ENCODE data around the gene HSBP1L1.

The HSBP1L1 gene

DNA sequence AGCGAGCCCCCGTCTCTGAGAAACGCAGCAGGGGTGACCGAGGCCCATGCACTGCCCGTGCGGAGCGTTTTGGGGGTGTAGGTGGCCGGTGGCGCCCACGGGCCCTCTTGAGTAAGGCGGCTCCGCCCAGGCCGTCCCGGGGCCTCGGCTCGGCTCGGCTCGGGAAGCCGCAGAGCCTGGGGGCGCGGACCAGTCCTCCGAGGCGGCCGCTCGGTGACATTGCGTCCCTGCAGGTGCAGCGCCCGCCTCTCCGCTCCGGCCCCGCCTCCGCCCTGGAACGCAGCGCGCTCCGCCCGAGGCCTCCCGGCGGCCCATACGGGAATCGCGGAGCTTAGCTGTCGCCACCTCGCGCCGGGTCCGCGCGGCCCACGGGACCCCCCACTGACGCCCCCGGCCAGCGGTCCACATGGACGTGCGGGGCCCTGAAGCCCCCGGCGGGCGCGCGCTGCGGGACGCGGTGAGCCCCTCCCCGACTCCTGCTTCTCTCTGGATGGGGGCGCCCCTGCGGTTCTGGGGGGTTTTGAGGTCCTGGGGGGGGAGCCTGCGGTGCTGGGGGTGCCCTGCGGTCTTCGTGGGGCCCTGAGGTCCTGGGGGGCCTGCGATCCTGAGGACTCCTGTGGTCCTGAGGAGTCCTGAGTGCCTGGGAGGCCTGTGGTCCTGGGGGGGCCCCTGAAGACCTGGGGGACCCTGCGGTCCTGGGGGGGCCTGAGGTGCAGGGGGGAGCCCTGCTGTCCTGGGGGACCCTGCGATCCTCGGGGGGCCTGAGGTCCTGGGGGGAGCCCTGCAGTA, at the start of gene HSBP1L1:
HSBP1L1 (plus strand) TSS at position 314 of the 789 bp plus-strand sequence; CDS start at position 407, 93 bp downstream.
- DNase-seq (ENCODE audit: low read depth in 4 of 4, low spot score in 1 of 4) = peak in 2 of 4 experiments; percentile 53 to 63

DNA sequence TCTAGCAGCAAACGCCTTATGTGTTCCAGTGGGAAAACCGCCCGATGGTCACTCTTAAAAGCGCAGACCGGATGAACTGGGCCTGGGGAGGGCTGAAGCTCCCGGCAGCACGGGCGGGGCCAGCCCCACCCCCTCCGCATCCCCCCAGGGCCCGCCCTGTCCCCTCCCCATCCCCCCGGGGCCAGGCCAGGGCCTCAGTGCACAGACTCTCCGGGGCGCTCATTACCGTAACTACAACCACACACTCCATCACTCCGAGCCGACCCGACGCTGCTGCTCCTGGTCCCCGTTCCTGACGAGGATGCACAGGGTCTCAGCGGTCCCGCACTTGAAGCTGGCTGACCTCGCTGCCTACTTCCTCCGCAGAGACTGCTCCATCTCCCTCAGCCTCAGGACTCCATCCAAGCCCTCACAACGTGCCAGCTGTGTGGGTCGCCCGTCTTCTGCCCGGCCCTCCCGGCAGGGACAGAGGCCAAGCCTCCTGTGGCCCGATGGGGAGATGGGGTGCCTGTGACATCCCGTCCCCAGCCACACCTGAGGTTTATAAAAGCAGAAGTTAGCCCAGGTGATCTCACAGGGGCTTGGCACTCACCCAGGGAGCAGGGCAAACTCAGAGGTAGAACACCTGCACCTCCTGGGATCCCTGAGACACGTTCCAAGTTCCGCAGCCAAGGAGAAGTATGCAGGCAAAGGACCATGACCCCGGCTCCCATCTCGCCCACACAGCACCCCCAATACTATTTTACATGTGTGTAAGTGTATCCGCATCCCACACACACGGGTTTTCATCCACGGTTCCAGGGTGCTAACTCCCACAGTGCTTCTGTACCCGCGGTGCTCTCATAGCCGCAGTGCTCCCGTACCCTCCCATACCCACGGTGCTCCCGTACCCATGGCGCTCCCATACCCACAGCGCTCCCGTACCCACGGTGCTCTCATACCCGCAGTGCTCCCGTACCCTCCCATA, 49.0 kb upstream of the HSBP1L1 start:
- no peak for DNase-seq (ENCODE audit: low read depth in 4 of 4, low spot score in 1 of 4)

DNA sequence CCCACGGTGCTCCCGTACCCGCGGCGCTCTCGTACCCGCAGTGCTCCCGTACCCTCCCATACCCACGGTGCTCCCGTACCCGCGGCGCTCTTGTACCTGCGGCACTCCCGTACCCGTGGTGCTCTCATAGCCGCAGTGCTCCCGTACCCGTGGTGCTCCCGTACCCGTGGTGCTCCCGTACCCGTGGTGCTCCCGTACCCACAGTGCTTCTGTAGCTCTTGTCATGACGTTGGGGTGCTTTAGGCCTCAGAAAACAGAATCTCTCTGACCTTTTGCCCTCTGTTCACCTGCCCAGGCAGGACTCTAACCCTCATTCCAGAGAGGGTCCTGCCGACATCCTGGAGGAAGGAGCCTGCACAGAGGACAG, 48.3 kb upstream of the HSBP1L1 start:
- no peak for DNase-seq (ENCODE audit: low read depth in 4 of 4, low spot score in 1 of 4)

DNA sequence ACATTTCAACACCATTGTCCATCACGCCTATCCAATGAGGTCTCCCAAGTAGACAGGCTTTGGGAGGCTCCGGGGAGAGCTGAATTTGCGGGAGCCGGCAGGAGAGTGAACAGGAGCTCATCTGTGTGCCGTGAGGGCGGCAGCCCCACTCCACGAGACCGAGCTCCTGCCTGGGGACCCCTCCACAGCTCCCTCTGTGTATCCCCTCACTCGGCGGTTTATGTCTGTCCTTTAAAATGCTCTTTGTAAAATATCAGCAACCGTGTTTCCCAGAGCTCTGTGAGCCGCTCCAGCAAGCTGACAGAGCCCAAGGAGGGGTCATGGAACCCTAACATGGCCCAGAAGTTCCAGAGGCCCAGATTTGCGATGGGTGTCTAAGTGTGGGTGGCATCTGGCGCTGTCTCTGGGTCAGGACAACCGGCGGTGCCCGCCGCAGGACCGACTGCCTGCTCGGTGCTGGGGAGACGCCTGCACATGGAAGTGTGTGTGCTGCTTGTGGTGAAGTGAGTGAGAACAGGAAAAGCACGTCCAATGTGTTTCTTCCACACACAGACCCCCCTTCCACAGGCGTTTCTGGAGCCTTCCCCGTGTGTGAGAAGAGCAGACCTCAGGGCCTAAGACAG, 47.8 kb upstream of the HSBP1L1 start:
- no peak for DNase-seq (ENCODE audit: low read depth in 4 of 4, low spot score in 1 of 4)

DNA sequence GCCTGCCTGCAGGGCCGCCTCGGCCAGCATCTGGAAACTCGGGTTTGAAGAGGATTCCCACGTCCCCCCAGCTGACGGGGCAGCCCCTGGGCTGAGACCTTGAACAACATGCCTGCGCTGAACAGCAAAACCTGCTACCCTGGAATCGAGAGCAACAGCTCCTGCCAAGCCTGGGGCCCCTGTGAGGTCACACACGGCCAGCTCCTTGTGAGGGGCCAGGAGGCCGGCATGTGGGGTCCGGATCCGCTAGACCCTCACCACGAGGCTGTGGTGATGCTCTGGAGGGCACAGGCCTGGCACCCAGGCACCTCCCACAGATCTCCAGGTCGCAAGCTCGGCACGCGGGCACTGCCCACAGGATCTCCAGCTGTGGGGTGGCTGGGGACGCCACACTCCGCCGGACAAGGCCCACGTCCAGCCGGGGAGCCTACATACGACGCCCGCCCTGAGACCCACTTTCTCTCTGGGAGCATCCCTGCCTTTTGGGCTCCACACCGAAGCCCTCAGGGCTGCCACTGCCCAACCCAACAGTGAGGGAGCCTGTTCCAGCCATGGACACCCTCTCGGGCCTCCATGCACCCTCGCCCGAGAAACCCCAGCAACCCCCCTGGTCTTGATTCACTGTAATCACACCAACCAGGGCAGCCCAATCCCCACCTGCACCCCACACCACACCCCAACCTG, 47.1 kb upstream of the HSBP1L1 start:
- DNase-seq (ENCODE audit: low read depth in 4 of 4, low spot score in 1 of 4) = no peak

DNA sequence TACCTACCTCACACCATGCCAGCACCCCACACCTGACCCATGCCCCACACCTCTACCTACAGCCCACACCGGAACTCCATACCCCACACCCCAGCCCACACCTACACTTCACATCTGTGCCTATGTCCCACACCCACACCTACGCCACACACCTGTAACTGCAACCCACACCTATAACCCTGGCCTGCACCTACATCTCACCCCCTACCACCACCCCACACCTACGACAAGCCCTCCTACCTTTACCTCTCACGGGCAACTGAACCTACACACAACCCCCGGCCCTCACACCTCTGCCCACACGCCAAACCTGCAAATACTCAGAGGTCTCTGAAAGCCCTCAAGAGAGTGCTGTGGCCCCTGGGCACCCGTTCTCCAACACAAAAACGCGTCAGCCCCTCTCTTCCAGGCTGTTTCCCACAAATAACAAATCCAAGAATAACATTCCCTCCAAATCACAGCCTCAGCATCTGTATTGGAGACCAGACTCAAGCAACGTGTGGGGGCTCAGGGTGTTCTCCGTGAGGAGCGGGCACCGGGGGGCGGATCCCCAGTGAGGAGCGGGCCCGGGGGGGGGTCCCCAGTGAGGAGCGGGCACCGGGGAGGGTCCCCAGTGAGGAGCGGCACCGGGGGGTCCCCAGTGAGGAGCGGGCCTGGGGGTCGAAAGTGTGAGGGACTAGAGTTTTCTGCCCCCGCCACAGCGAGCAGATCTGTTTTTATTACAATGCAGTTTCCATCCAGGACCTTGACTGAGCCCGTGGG, 46.4 kb upstream of the HSBP1L1 start:
- DNase-seq (ENCODE audit: low read depth in 4 of 4, low spot score in 1 of 4) = no peak

DNA sequence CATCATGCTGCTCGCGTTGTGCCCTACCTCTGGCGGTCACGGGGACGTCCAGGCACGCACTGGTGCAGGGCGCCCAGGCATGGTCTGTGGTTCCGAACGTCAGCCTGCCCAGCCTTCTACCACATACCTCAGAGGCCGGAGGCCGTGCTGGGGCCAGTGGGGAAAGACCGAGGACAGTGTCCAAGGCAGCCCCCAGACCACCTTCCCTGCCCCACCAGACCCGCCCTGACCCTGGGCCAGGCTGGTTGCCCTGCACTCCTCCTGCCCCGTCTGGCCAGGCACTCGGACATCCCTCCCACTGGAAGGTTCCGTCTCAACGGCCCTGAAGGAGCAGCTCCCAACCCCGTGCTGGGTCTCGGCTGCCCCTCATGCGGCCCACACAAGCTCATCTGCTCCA, 45.8 kb upstream of the HSBP1L1 start:
- no peak for DNase-seq (ENCODE audit: low read depth in 4 of 4, low spot score in 1 of 4)

DNA sequence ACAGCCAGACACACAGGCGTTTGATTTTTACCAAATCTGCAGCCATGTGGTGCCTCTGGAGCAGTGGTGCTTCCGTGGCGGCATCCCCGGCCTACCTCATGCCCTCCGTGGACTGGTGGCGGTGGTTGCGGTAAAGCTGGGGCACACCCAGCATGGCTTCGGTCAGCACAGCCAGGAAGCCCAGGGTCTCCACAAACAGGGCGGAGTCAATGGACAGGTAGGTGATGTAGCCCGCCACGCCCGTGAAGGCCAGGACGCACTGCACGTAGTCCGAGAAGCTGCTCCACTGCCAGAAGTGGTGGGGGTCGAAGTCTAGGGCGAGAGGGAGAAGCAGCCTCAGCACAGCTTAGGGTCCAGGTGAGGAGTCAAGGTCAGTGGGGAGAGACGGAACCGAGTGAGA, 45.4 kb upstream of the HSBP1L1 start:
- DNase-seq (ENCODE audit: low read depth in 4 of 4, low spot score in 1 of 4) = no peak

DNA sequence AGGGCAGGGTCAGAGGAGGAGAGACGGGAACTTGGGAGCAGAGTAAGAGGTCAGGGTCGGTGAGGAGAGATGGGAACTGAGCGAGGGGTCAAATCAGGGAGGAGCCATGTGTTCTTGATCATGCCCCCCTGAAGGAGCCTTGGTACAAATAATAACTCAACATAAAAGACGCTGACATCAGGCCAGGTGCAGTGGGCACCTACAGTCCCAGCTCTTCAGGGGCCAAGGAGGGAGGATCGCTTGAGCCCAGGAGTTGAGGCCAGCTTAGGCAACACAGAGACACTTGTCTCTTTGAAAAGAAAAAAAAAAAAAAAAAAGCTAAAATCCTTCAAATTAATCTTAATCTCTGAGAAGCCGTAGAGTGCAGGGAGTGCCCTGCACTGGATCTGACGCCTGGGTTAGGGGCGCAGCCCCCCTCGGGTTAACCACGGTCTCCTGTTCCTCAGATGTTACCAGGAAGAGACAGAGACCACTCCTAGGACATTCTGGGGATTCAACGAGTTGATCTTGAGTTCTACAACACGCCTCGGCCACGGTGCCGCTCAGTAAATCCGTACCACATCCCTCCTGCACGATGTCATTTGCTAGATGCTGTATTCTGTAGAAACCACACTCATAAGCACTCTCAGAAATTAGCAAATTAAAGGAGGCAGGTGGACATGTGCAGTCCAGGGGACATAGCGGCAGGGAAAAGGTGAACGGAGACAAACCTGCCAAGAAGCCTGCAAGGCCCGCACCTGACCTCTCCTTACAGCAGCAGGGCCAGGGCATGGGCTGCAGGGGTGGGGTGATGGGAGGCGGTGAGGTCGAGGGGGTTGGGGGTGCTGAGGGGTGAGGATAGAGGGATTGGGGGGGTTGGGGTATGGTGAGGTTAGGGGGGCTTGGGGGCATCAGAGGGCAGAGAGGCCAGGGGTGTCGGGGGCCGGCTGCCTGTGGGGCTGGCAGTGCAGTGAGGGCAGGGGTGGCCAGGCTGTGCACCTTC, 42.2 kb upstream of the HSBP1L1 start:
- no peak for DNase-seq (ENCODE audit: low read depth in 4 of 4, low spot score in 1 of 4)

DNA sequence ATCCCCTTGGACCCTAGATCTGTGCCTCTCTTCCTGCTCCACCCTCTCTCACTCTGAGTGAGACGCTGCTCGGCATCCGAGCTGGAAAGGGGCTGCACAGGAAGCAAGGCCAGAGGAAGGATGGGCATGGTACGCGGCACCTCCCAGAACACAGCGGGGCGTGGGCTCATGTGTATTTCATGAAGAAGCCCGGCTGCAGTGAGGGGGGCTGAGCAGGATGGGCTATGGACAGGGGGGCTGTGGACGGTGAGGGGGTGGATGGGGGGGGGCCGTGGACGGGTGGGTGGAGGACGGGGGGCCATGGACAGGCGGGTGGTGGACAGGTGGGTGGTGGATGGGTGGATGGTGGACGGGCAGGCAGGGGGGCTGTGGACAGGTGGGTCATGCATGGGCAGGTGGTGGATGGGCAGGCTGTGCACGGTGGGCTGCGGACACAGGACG, 41.5 kb upstream of the HSBP1L1 start:
- DNase-seq (ENCODE audit: low read depth in 4 of 4, low spot score in 1 of 4) = no peak

DNA sequence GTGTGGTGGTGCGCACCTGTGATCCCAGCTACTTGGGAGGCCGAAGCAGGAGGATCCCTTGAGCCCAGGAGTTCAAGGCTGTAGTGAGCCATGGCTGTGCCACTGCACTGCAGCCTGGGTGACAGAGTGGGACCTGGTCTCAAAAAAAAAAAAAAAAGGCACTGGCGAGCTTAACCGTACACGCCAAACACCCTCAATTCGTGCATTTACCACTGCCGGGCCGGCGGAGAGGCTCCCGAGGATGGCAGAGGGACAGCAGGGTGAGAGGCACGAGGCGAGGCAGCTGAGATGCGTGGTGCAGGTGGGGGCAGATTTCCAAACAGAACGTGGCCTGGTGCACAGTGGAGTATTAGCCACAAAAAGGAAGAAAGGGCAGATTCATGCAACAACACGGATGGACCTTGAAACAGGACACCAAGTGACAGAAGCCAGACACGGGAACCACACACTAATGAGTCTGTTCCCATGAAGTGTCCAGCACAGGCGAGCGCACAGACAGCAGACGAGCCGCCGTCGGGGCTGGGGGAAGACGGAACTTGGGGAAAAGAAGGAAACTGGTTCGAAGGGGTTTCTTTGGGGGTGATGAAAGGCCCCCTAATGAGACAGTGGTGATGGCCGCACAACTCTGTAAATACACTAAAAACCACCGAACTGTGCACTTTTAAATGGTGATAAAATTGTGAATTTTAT, 40.4 kb upstream of the HSBP1L1 start:
- DNase-seq (ENCODE audit: low read depth in 4 of 4, low spot score in 1 of 4) = no peak

DNA sequence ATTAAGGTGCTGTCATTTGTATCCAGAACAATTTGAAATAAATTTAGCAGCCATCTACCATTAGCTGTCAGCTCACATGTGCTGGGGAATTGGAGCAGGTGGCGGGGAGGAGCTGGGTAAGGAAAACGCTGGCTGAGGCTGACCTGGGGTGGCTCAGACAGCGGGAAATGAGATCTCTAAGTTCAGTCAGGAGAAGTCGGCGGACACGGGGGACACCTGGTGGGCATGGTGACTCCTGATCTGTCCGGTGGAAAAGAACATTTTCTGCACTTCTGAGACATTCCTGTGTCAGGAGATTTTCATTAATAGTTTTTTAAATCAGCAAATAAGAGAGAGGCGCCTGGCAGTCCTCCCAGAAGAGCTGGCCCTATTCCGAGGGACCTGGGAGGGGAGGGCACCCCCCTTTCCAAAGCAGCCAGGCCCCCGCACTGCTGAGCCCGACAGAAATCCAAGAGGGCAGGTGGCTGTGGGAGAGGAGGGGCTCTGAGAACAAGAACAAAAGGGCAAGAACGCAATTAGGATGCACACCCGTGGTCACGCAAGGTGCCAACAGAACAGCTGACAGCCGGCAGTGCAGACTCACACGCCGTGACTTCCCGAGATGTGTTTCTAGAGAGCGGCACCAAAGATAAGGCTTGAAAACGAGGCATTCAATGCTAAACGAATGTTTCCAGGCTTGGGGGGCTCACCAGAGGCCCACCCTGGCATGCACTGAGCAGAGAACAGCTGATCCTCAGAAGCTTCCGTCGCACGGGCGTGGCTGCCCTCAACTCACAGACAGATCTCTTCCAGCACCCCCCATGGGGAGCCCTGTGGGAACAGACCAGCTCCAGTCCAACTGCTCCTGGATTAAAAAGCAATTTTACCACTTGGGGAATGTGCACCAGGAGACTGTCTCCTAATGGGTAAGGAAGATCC, 39.4 kb upstream of the HSBP1L1 start:
- no peak for DNase-seq (ENCODE audit: low read depth in 4 of 4, low spot score in 1 of 4)

DNA sequence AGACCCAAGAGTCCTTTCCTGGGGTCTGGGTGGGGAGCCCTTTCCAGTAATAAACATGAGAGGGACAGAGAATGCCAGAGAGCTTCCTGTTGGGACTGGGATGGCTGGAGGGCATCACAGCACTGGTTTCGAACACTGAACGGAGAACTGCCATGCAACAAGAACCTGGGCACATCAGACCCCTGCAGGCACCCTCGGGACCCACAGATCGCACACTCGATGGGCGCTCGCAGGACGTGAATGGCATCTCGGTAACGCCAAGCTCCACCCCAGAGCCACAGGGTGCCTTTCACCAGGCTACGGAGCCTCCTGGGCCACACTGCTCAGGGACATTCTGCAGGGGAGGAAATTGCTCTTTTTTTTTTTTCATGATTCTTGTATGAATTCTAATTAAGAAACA, 38.1 kb upstream of the HSBP1L1 start:
- no peak for DNase-seq (ENCODE audit: low read depth in 4 of 4, low spot score in 1 of 4)

DNA sequence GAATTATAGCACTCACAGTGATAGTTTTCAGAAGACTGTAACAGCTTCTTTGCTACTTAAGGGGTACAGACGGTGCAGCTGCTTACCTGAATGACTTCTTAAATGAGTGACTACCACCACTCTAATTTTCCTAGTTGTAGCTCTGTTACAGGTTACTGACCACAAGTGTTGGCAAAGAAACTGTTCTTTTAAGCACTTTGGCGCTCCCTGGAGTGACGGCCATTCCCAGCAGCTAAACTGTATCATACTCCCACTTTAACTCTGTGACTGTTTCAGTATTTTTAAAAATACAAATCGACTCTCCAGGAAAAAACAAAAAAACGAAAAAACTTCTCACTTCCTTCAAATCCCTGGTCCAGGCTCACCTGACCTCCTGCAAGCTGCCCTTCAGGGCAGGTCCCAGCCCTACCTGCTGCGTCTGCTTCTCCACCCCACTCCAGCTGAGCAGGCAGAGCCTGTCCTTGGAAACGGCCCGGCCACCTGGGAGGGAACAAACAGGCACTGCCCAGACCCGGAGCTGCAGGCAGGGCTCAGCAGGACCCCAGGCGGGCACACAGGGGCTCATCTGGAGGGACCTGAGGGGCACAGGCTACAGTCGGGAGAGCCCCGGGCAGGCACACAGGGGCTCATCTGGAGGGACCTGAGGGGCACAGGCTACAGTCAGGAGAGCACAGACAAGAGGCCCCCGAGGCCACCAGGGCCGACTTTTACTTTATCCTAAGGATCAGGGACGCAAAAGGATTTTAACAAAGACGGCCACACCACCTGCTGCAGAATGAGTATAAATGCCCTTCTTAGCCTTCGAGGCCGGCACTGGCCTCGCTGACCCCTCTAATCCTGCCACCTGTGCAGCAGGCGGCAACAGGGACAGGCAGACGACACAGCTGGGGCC, 37.5 kb upstream of the HSBP1L1 start:
- no peak for DNase-seq (ENCODE audit: low read depth in 4 of 4, low spot score in 1 of 4)

DNA sequence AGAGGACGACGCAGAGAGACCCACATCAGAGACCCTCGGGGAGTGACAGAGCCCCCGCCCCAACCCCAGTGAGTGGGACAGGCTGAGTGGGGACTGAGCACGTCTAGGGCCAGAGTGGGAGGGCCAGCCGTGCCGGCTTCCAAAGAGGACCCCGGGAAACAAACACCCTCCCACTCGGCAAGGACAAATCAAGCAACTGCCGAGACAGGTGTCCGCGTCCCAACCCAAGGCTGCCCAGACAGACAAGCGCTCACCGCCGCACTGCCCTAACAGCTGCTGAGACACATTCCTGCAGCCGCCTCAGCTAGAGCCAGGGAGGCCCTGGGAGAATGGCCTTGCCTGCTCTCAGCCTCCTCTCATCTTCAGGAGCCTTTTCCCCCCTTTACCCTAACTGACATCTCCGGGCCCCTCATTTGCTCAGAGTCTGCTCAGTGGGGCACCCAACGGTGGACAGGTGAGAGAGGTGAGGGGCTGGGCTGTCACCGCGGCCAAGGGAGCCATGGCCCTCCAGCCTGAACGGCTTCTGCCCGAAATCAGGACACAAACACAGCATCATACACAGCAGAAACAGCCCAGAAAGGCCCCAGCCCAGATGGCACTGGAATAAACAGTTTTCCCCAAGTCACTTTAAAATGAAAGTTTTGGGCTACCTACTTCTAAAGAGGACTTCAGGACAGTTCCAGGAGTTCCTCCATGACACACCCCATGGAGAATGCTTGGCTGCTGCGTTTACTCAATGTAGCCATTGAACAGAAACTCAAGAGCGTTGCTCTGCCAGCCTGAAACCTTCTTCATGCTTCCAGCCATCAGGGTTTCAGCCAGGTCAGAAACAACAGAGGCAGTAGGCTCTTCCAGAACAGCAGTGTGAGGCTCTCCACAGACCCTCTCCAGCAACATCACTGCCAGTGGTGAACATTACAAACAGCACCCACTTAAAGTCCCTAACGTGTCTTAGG, 36.6 kb upstream of the HSBP1L1 start:
- DNase-seq (ENCODE audit: low read depth in 4 of 4, low spot score in 1 of 4) = no peak
